HS-5 (cell line): ENCODE results near the gene PPP1R3C.

Experiments used
- DNase-seq: peaks from one replicate; pipeline ENCODE4 v3.0.0-alpha.2; 2012; ENCODE audit warnings: low read depth

Gene PPP1R3C

GRCh38 chr10:91601212-91601611 is 31.7 kb downstream of the PPP1R3C start:
- DNase-seq, result no peak

- DNase-seq, result peak; percentile 68
Measured at GRCh38 chr10:91598211-91598977, 34.5 kb downstream of the PPP1R3C start.

GRCh38 chr10:91597197-91597881 is 35.5 kb downstream of the PPP1R3C start:
- DNase-seq, result no peak

DNA sequence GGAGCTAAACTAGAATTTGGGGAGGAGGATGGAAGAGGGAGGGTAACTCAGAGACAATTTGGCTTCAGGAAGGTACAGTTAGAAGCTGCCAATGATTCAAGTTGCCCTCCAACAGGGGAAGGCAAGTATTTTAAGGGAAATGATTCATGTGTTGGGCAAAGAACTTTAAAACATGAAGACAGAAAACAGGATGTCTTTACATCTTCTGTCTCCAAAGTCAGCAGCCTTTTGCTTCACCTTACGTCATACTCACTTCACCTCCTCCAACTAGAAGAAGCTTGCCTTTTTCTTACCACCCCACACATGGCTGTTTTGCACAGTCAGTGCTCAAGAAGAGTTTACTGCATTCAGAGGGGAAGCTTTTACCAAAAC is 36.1 kb downstream of the PPP1R3C start:
- DNase-seq, result no peak

- no peak for DNase-seq
Measured at GRCh38 chr10:91593834-91594233, 39.0 kb downstream of the PPP1R3C start.

DNA sequence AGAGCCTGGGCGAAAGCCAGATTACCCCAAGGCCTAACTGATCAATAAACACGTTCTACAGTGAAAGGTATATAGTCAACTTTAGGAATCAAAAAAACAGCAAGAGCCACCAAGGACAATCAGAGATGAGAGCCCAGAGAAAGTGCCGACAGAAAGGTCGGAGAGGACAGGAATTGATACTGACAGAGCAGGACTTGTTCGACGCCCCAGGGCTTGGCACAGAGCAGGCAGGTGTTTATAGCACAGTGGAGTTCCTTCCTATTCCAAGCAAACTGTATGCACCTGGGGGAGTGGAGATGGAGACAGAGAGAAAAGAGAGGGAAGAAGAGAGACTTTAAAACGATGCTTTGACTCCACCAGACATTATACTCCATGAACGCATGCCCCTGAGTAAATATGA is 39.5 kb downstream of the PPP1R3C start:
- no peak for DNase-seq

DNA sequence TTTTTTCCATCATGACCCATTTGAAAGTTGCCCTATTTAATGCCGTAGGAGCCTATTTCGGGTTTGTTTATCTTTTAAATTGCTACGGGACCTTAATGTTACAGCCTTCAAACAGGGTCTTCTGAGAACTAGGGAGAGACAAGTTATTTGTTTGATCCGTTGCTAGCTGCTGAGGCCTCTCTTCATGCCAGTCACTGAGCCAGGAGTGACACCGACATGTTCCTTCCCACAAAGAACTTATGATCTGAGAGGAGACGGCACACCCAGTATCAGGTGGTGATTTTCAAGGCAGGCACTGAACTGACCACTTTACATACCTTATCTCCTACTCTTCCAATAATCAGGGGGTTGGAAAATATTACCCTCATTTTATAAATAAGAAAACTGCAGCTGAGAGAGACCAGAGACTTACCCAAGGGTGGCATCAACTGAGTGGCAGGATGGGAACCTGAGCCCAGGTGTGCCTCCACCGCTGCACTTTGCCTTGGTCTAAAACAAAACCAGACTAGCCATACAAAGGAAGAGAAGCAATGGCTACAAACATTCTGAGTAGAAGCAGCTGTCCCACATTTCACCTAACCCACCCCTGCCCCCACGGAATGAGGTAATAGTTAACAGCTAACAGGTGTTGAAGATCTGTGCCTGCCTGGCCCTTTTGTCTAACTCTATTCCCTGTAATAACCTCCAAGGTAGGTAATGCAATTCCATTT is 40.5 kb downstream of the PPP1R3C start:
- DNase-seq, result no peak

DNA sequence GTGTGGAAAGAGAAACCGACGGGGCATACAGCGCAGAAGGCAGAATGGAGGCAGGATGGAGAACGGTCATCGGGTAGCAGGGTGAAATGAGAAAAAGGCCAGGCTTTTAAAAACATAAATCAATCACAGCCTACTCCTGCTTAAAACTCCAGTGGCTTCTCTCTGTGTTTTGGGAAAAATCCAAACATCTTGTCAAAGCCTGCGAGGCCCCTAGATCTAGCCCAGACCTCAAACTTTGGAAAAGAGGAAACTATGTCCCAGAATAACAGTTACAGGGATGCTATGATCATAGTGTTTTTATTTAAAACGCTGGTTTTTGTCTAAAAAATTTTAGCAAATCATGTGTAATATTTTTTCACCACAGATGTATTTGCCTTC is 41.1 kb downstream of the PPP1R3C start:
- DNase-seq, result no peak

GRCh38 chr10:91590904-91591796 is 41.7 kb downstream of the PPP1R3C start:
- no peak for DNase-seq

GRCh38 chr10:91590142-91590903 is 42.5 kb downstream of the PPP1R3C start:
- no peak for DNase-seq

DNA sequence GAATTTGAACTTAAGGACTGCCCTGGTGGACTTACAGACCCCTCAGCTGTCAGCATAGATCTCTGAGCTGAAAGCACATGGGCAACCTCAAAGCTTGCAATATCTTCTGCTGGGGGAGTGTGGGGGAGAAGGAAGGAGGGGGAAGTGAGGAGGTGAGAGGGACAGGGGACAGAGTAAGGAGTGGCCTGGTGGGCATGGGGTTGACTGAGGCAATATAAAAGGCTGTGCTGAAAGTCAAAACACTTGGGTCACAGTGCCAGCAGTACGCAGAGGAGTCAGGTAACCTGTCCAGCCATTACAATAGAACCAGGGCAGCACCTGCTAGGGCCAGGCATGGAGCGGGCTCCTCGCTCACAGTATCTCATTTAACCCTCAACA is 43.2 kb downstream of the PPP1R3C start:
- no peak for DNase-seq

DNA sequence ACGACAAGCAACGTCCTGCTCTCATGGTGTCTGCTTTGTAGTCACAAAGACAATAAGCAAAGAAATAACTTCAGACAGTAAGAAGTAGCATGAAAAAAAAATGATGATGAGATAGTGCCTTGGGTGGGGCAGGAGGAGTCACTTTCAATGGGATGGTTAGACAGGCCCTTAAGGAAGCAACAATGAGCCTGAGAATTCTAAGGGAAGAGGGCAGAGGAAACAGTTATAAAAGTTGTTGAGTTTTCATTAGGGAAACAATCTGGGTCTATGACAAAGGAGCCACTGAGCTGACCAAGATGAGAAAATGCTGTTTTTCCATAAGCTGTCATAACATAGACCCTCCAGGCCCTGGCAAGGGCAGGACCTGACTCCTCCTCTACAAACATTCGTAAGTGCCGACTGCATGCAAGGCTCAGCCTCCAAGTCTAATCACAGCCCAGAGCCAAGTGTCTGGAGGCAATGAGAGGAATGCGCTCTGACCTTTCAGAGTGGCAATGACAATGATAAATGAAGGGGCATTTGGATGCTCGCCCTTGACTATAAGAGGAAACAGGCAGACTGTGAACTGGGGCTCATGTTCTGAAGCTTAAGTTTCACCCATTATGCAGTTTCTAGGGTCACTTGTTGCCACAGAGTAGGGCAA is 43.7 kb downstream of the PPP1R3C start:
- DNase-seq, result no peak

- DNase-seq, result no peak
Measured at GRCh38 chr10:91587710-91588638, 44.9 kb downstream of the PPP1R3C start.

DNA sequence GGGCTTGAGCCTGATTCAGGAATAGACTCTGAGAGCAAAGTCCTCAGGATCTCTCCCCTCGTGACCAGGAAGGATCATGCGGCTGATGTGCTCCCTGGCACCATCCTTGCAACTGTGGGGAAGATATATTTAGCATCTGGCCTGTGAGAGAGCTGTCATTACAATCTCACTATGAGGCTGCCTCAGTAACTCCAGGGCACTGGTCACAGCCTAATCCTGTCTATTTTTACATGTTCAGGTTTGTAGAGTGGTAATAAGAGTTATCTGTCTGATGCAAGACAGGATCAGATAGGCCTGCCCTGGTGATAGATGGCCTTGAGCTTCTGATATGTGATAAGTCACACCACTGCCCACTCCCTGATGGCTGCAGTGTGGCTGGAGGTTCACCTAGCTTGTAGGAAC is 50.7 kb downstream of the PPP1R3C start:
- no peak for DNase-seq

DNA sequence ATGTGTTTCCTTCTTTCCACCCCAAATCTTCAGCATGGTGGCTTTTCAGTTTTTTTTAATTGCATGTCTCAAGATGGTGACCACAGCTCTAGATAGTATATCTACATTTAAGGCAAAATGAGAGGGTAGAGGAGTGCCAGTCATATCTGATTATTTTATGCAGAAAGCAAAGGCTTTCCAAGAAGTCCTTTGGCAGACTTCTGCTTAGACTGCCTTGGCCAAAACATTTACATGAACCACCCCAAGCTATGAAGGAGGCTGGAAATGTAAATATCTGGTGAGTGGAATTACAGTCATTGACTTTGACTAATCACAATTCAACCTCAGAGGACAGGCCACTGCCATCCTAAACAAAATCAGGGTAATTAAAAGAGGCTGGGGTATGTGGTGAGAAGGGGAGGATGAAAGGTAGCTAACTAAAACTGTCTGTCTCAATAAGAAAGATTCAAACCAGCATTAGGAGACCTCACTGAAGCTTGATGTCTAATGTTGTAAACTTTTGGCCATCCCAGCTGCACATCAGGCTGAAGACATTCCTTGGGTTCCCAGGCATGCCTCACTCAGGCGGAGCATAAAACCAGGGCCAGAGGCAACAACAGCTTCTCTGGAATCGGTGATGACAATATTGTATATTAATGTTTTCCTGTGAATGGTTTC is 53.4 kb downstream of the PPP1R3C start:
- no peak for DNase-seq
